ENCODE measurements around the gene GSDME.

- TF ChIP-seq CTCF (IDR thresholded peaks at IDR 0.05) (no peak), POLR2A (IDR thresholded peaks at IDR 0.05) (no peak)
Observed at GRCh38 chr7:24716480-24717246, 40.6 kb downstream of the GSDME start.
